Pons (tissue), 1 donor: ENCODE results near the gene E2F3.
"Not testable (repeated sequence)": the region's sequence is repeated elsewhere in the genome, so short reads cannot be mapped to it uniquely, and the experiment has no call there.

Experiments used
- DNase-seq: peaks from one replicate; pipeline ENCODE4 v3.0.0-alpha.2; 2016; ENCODE audit warnings: low spot score

E2F3 gene

DNA sequence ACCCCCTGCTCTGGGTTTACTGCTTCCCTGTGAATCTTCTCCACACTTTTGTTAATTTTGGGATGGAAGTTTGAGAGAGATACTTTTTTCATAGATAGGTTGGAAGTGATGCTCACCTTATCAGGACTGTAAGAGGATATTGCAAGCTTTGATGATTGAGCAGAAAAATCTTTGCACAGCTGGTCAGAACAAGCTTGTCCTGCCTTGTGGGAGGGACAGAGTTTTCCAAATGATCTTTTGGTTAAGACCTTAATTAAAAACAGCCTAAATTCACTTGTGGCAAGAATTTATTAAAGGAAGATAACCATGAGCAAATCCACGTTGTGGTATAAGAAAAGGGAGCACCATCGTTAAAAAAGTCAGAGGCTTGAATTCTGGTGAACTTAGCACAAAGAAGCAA, 32.2 kb downstream of the E2F3 start:
- no peak for DNase-seq

- no peak for DNase-seq
These were observed 33.1 kb downstream of the E2F3 start for GRCh38 chr6:20434766-20435165.

DNA sequence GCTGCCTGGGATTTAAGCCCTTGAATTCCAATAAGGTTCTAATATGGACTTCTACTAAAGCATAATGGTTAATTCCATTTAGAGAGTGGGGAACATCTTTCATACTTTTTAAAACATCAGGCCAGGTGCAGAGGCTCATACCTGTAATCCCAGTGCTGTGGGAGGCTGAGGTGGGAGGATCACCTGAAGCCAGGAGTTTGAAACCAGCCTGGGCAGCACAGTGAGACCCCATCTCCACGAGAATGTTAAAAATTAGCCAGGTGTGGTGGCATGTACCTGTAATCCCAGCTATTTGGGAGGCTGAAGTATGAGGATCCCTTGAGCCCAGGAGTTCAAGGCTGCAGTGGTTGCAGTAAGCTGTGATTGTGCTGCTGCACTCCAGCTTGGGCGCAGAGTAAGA, 35.0 kb downstream of the E2F3 start:
- no peak for DNase-seq

- DNase-seq = no peak
These were observed 36.0 kb downstream of the E2F3 start for GRCh38 chr6:20437639-20438038.

DNA sequence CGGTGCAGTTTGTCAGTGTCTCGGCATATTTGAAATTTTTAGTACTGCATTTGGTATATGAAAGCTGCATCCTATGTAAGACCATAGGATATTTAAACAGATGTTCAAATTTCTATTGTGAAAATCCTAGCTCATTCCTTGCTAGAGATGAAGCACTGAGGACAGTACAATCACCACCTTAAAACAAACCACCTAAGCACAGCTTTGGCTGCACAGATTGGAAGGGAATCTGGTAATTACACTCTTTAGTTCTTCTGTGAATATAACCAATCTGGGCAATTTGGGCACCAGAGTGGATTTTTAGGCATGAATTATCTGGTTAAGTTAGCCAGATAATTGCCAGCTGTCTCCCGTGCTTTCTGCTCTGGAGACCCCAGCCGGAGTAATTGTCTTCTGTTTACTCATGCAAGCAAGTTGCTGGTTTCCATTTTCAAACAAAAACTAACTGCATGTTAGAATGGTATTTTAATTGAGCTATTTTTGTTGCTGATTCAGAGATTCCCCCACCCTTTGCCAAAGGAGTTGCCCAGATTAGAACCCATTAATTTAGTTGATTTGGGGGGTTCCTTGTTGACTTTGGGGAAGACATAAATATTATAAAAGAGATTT, 36.9 kb downstream of the E2F3 start:
- no peak for DNase-seq

DNA sequence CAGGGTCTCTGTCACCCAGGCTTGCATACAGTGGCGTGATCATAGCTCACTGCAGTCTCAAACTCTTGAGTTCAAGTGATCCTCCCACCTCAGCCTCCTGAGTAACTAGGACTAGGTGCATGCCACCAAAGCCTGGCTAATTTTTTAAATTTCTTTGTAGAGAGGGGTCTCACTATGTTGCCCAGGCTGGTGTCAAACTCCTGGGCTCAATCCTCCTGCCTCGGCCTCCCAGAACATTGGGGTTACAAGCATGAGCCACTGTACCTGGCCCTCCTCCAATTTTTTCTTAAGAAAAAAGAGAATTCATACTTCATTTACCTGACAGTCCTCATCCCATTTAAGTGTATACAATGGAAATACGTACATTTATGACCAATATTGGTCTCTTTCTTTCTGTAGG, 37.9 kb downstream of the E2F3 start:
- DNase-seq = no peak

DNA sequence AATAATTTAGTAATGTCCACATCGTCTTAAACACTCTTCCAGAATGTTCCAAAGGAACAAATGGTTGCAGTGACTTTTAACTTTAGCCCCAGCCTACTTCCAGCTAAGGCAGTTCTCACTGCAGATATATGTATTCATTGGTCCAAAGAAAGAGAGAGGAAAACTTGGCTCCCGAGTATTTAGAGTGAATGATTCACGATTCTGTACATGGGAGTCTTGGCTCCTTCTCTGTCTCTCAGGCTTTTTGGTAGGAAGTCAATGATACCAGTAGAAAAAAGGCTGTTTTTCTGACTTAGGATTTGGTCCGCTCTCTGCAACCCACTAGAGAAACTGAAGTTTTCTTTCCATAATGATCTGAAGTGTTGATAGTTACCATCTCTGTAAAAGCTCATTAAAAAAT, 38.6 kb downstream of the E2F3 start:
- DNase-seq = no peak

DNA sequence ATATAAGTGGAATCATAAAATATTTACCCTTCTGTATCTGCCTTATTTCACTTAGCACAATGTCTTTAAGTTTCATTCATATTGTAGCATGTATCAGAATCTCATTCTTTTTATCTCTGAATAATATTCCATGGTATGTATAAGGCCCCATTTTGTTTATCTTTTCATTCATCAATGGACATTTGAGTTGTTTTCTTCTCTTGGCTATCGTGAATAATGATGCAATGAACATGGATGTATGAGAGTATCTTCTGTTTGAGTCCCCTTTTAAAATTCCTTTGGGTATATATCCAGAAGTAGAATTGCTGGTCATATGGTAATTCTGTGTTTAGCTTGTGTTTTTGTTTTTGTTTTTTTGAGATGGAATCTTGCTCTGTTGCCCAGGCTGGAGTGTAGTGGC, 39.6 kb downstream of the E2F3 start:
- DNase-seq = no peak

- no peak for DNase-seq
These were observed 40.2 kb downstream of the E2F3 start for GRCh38 chr6:20441921-20442320.

- DNase-seq = no peak
These were observed 43.1 kb downstream of the E2F3 start for GRCh38 chr6:20444786-20445271.

DNA sequence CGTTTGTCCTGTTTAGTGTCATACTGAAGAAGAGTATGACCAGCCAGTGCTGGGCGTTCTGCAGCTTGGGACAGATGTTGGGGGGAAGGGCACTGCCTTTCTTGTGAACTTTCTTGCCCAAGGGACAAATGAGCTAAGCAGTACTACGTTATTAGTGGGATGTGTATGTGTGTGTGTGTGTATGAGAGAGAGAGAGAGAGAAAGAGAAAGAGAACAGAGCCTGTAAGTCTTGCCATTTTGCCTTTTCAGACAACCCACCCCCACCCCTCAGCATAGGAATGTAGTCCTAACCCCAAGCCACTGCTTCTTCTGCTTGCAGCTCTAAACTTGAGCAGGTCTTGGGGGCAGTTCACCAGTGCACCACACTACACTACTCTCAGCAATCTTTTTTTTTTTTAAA, 45.5 kb downstream of the E2F3 start:
- peak; percentile 7 for DNase-seq

DNA sequence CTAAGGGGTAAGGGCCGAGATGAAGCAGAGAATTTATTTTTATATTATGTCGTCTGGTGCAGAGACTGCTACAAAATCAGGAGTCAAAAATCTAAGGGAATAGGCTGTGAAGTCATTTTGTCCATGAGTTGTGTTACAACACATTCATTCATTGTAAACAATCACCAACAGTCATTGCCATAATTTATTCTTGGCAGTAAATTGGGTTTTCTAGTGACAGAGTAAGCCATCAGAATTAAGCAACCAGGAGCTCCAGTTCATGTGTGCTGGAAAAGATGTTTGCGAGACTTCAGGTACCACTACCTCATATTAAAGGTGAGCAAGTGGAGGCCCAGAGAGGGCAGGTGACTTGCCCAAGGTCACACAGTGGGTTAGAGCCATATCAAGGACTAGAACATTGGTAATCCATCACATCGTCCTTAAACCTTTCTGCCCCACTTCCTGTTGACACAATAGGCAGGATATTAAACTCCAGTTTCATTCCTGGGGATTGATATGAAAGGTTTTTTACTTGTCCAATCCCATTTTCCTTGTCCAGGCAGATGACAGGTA, 46.0 kb downstream of the E2F3 start:
- DNase-seq = peak; percentile 59

GRCh38 chr6:20448828-20449227, 47.1 kb downstream of the E2F3 start:
- DNase-seq = no peak

DNA sequence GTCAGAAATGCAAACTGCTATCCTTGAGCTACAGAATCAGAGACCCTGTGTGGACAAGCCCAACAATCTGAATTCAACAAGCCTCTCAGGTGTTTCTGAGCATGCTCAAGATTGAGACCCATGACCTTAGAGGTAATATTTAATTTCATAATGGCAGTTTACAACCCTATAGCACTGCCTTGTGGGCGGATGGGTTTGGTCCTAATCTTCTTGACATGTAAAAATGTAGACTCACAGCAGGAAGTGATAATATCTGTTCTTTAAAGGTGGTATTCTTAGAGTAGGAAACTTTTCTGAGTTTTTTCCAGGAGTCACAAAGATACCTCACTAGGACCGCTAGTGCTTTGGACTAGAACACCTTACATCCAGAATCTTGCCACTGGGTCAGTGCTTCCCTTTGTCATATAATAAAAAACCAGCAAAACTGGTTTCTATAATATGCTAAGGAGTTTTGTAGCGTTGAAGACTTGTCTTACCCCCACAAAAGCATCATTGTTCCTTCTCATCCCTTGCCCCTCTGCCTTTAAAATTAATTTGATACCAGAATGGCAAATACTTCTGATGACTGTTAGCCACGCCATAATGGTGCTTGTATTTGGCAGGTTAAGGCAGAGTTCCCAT, 52.6 kb downstream of the E2F3 start:
- DNase-seq = no peak

- DNase-seq = no peak
These were observed 53.7 kb downstream of the E2F3 start for GRCh38 chr6:20455251-20455940.

DNA sequence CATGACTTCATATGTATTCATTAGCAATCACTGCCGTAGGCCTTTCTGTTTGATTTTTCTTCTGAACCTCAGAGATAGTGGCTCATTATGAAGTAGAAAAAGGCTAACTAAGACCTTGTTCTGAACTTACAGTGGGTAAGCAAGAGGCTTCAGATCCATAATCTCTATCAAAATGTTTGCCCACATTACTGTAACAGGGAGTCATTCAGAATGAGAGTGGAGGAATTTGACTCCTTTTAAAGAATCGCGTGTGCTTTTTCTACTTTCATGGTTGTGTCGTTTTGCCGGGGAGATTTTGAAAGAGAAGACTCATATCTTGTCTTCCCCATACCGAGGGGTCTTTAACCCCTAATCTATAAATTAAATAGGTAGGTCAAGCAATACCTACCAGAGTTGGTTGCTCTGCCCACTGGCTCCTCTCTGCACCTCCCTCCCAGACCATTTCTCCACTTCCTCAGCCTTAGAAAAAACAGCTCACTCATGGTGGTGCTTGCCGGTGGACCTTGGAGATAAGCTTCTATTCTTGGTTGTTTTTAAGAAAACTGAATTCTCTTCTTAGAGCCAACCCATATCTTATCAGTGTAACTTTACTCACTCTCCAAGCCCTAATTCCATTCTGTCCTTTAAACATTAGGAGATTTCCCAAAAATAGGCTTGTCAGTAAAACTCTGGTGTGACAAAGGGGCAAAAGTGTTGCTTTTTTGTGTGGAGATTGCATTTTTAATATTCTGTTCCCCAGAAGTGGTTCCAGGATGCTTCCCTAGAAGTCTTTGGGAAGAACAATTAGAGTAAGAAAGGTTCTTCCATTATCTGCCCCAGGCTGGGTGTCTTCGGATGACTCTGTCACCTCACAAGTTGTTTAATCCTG, 56.6 kb downstream of the E2F3 start:
- no peak for DNase-seq

DNA sequence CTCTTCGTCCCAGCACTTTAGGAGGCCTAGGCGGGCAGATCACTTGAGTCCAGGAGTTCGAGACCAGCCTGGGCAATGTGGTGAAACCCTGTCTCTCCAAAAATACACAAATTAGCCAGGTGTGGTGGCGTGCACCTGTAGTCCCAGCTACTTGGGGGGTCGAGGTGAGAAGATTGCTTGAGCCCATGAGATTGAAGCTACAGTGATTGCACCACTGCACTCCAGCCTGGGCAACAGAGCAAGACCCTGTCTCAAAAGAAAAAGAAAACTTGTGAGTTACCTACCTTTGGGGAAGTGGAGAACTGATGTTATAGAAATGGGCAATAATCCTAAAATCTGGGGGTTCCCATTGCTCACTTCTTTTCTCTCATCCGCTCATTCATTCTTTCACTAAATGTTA, 58.0 kb downstream of the E2F3 start:
- DNase-seq = no peak

DNA sequence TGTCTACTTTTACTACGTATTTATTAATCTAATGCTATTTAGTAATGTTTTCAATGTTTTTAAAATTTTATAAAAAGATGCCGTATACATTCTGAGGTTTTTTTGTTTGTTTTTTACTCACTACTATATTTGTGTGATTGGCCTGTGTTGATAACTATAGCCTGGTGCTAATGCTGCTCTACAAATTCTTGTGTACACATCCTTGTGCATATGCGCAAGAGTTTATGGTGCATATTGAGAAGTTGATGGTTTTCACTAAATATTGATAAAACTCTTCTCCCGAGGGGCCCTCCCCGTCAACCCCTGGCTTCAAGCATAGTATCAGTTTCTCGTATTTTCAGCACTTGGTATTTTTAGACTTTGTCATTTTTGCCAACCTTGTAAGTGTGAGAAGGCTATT, 59.9 kb downstream of the E2F3 start:
- no peak for DNase-seq

DNA sequence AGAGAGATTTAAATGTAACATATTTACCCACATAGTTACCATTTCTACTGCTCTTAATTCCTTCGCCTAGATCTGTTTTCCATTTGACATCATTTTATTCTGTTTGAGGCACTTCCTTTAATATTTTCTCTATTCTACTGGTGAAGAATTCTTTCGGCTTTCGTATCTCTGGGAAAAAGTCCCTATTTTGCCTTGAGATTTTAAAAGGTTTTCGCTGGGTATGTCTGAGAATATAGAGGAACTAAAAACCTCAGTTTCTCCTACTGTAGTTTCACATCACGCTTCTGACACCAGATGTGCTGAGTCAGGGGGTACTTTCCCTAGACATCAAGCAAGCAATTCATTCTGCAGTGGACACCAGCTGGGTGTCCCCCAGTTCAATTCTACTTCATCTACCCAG, 61.7 kb downstream of the E2F3 start:
- DNase-seq = no peak

DNA sequence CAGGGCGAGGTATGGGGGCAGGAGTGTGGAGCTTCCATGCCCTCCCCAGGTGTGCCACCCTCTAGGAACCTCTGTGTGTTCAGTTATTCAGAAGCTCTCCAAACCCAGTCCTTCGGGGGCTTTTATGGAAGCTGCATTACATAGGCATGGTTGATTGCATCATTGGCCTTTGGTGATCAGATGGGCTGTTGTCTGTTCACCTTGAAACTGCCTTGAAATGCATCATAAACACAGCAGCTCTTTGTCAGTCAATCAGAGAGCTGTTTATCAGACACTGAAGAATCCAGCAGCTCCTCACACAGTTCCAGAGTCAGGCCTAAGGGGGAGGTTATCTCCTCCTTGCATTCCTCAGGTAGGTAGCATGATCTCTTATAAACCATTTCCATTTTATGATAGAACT, 62.4 kb downstream of the E2F3 start:
- DNase-seq = no peak

DNA sequence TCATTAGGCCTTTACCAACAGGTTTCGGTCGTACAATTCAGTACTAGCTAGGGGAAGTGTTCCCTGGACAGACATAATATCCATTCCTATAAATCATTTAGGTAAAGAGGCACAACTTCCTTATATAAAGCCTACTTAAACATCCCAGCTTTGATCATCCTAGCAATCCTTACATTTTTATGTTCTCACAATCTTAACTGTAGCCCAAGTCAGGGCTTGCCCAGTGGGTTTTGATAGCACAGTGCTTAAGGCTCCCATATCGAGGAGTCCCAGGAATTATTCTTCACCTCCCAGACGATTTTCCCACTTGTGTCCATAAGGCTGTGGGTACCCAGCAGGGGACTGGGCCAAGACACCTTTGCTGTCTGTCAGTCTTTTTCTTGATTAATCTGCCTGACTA, 63.2 kb downstream of the E2F3 start:
- no peak for DNase-seq

DNA sequence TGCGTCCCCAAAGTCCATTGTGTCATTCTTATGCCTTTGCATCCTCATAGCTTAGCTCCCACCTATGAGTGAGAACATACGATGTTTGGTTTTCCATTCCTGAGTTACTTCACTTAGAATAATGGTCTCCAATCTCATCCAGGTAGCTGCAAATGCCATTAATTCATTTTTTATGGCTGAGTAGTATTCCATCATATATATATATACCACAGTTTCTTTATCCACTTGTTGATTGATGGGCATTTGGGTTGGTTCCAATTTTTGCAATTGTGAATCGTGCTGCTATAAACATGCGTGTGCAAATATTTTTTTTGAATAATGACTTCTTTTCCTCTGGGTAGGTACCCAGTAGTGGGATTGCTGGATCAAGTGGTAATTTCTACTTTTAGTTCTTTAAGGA, 63.9 kb downstream of the E2F3 start:
- DNase-seq = not testable (repeated sequence)
